Right lobe of liver (tissue), 4 donors: ENCODE results near the gene B4GALT2.

ENCODE experiments used
- POLR2A ChIP-seq: fragments of 450-650 bp; IDR thresholded peaks from one replicate; pipeline ENCODE4 v1.6.1; 2017; ENCODE audit warnings: antibody characterized with exemption, mild to moderate bottlenecking
- TF ChIP-seq, protein P1 (sequence below), 4 donors: fragments of 200-600 bp in 3 of 4; fragments of 450-650 bp in 1 of 4; IDR thresholded peaks; one replicate each; pipeline versions ENCODE4 v1.5.1 to v1.8.0; 2016 to 2022; ENCODE audit warnings: antibody characterized with exemption in 4 of 4, mild to moderate bottlenecking in 2 of 4
- donor health status: DM: no; HTN: no; CAD: no.
- donor health status: DM: no; HTN: no; CAD: no.
- donor health status: DM: no; HTN: yes; CAD: no.

DNA sequence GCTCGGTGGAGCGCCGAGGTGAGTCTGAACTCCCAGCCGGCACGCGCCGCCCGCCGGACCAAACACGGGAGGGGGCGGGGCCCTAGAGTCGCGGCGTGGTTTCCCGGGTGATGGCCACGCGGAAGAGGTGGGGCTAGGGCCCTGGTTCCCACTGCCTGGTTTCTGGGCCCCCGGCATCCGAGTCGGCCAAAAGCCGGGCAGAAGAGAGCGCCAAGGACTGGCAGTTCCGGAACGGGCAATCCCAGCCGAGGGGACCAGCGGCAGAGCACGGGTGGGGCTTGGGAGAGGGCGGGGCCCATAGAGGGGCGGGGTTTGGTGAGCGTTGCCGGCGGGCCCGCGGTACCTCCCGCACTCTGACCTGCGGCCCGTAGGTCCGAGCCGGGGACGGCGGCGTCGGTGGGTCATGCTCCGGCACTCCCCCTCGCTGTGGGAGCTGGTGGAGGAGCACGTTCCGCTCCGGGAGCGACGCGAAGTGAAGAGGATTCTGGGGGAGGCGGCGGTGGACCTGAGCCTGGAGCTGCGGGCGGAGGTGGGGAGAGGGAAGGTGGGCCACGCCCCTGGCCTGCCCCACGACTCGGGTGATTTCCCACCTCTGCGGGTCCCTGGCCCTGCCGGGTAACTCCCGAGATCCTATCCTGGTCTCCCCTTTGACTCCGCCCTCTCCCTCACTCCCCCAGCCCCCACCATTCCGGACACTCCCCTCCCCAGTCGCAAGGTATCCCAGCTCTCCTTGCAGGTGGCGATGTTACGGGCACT is 12.6 kb downstream of the B4GALT2 start, which contains the start of gene CCDC24:
- peak; percentile 25 for TF ChIP-seq POLR2A
- TF ChIP-seq, protein P1, sequence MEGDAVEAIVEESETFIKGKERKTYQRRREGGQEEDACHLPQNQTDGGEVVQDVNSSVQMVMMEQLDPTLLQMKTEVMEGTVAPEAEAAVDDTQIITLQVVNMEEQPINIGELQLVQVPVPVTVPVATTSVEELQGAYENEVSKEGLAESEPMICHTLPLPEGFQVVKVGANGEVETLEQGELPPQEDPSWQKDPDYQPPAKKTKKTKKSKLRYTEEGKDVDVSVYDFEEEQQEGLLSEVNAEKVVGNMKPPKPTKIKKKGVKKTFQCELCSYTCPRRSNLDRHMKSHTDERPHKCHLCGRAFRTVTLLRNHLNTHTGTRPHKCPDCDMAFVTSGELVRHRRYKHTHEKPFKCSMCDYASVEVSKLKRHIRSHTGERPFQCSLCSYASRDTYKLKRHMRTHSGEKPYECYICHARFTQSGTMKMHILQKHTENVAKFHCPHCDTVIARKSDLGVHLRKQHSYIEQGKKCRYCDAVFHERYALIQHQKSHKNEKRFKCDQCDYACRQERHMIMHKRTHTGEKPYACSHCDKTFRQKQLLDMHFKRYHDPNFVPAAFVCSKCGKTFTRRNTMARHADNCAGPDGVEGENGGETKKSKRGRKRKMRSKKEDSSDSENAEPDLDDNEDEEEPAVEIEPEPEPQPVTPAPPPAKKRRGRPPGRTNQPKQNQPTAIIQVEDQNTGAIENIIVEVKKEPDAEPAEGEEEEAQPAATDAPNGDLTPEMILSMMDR (IDR thresholded peaks at IDR 0.05): no peak
